CD8-positive, alpha-beta memory T cell (primary cell): ENCODE results near the gene PRKG1. TPM values are rescaled to one million over a fixed set of nuclear protein-coding genes. Genes with fewer than 3 reads are reported as not detected.
"Not testable (repeated sequence)": the region's sequence is repeated elsewhere in the genome, so short reads cannot be mapped to it uniquely, and the experiment has no call there.

Experiments
- CTCF ChIA-PET: fragments of 350-600 bp; sonication (Branson Sonifier 250); formaldehyde crosslinking; loops from one replicate; lab custom pipeline; 2021; ENCODE audit warnings: antibody characterized with exemption; lab: Charles Lee
- POLR2A ChIA-PET: fragments of 350-600 bp; sonication (Branson Sonifier 250); formaldehyde crosslinking; loops from one replicate; lab custom pipeline; 2021; ENCODE audit warnings: antibody characterized with exemption; lab: Charles Lee
- DNase-seq, 5 donors: peaks; one replicate each; pipeline versions ENCODE4 v3.0.0 to v3.0.0-alpha.2; 2020 to 2022; ENCODE audit warnings: mixed read lengths in 1 of 5
- H3K27ac ChIP-seq: one replicate; pipeline ENCODE4 v1.7.0; 2013; ENCODE audit warnings: low read depth, mild to moderate bottlenecking, low read length, moderate library complexity
- H3K27me3 ChIP-seq: 2 replicates; pipeline ENCODE4 v1.7.0; 2013; ENCODE audit warnings: low read length, mild to moderate bottlenecking; ENCODE audit not compliant: insufficient read depth, poor library complexity, severe bottlenecking
- H3K36me3 ChIP-seq: 2 replicates; pipeline ENCODE4 v1.7.0; 2013; ENCODE audit warnings: mild to moderate bottlenecking, low read length, moderate library complexity; ENCODE audit not compliant: insufficient read depth
- H3K4me1 ChIP-seq: 2 replicates; pipeline ENCODE4 v1.7.0; 2013; ENCODE audit warnings: mild to moderate bottlenecking, low read length, moderate library complexity; ENCODE audit not compliant: insufficient read depth
- H3K4me3 ChIP-seq: 2 replicates; pipeline ENCODE4 v1.7.0; 2013; ENCODE audit warnings: mild to moderate bottlenecking, low read length
- H3K9me3 ChIP-seq: 2 replicates; pipeline ENCODE4 v1.7.0; 2013; ENCODE audit warnings: mild to moderate bottlenecking, low read length
- H3K27ac Mint-ChIP-seq, 8 donors: one replicate each; pipeline ENCODE4 v1.8.0; 2020 to 2021; ENCODE audit warnings: mixed read lengths in 8 of 8, mild to moderate bottlenecking in 6 of 8, inconsistent platforms in 3 of 8, moderate library complexity in 3 of 8
- H3K27me3 Mint-ChIP-seq, 2 donors: one replicate each; pipeline ENCODE4 v1.8.0; 2020 to 2021; ENCODE audit warnings: mixed read lengths in 2 of 2, mild to moderate bottlenecking in 1 of 2, moderate library complexity in 1 of 2
- H3K36me3 Mint-ChIP-seq, 3 donors: one replicate each; pipeline ENCODE4 v1.8.0; 2020 to 2021; ENCODE audit warnings: mixed read lengths in 3 of 3, inconsistent platforms in 1 of 3, mild to moderate bottlenecking in 1 of 3
- H3K4me1 Mint-ChIP-seq, 3 donors: one replicate each; pipeline ENCODE4 v1.8.0; 2020 to 2021; ENCODE audit warnings: mixed read lengths in 3 of 3, inconsistent platforms in 1 of 3, mild to moderate bottlenecking in 1 of 3
- H3K4me3 Mint-ChIP-seq, 7 donors: one replicate each; pipeline ENCODE4 v1.8.0; 2020 to 2021; ENCODE audit warnings: mixed read lengths in 7 of 7, mild to moderate bottlenecking in 6 of 7, moderate library complexity in 4 of 7, inconsistent platforms in 2 of 7
- H3K9me3 Mint-ChIP-seq, 5 donors: one replicate each; pipeline ENCODE4 v1.8.0; 2020 to 2022; ENCODE audit warnings: mixed read lengths in 5 of 5, mild to moderate bottlenecking in 3 of 5, moderate library complexity in 2 of 5, inconsistent platforms in 1 of 5
- polyA plus RNA-seq: library from polyadenylated mRNA; unstranded; fragments of 300-500 nt; fragmentation: Illumina TruSeq; gene quantifications from one replicate; pipeline ENCODE4 v1.2.3, GENCODE V29; 2021
- total RNA-seq, 2 experiments: library from RNA; stranded (reverse); gene quantifications; one replicate each; pipeline ENCODE4 v1.2.3, GENCODE V29; 2021

Gene PRKG1
- total and polyA plus RNA-seq, 3 experiments from 2014 or later: not detected

DNA sequence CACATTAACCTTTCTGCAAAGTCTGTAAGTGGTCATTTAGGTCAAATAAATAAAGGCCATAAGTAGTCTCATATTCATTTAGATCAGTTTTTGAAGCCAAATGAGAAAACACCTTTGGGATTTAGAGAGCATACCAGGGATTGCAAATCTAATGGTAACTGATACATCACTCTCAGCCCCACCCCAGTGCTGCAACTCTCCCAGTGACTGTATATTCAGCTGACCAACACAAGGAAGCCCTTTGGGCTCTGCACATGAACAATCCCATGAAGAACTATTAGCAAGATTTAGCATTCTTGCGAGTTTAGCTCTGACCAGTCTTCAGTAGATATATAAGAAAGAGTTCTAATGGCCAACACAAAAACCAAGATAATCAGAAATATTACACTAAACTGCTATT is 372.8 kb downstream of the PRKG1 start:
- H3K4me1 ChIP-seq: no peaks in the 10 kb centered on the region
- ChIA-PET POLR2A (no interaction called here), CTCF (no interaction called here)
- H3K36me3 Mint-ChIP-seq: no peaks in the 10 kb centered on the region
- H3K27me3 ChIP-seq: no peaks in the 10 kb centered on the region
- no peak overlapping the region for H3K4me3 Mint-ChIP-seq
- DNase-seq: no peak
- no peaks in the 10 kb centered on the region for H3K27me3 Mint-ChIP-seq
- peaks cover 0 to 3% (median 0%) of the 10 kb centered on the region in 5 donors for H3K9me3 Mint-ChIP-seq
- H3K36me3 ChIP-seq: no peaks in the 10 kb centered on the region
- no peaks in the 10 kb centered on the region for H3K9me3 ChIP-seq
- H3K27ac ChIP-seq: no peak overlapping the region
- no peak overlapping the region for H3K4me3 ChIP-seq
- H3K27ac Mint-ChIP-seq: no peak overlapping the region
- H3K4me1 Mint-ChIP-seq: no peaks in the 10 kb centered on the region

- H3K4me3 ChIP-seq, DNase-seq, H3K27me3 ChIP-seq, H3K4me1 ChIP-seq, POLR2A ChIA-PET, H3K36me3 Mint-ChIP-seq, H3K4me3 Mint-ChIP-seq, H3K27ac Mint-ChIP-seq, CTCF ChIA-PET, H3K27me3 Mint-ChIP-seq, H3K4me1 Mint-ChIP-seq, H3K9me3 ChIP-seq, H3K27ac ChIP-seq, H3K36me3 ChIP-seq: not testable (repeated sequence)
- H3K9me3 Mint-ChIP-seq: peaks cover 3 to 11% (median 5%) of the 10 kb centered on the region in 5 donors
Observed at GRCh38 chr10:51455762-51456161, 381.5 kb downstream of the PRKG1 start.

- H3K36me3 Mint-ChIP-seq: no peaks in the 10 kb centered on the region
- H3K4me1 ChIP-seq: no peaks in the 10 kb centered on the region
- H3K9me3 Mint-ChIP-seq: peaks cover 2 to 9% (median 4%) of the 10 kb centered on the region in 5 donors
- H3K27ac ChIP-seq: no peak overlapping the region
- H3K4me1 Mint-ChIP-seq: no peaks in the 10 kb centered on the region
- H3K9me3 ChIP-seq: no peaks in the 10 kb centered on the region
- H3K4me3 Mint-ChIP-seq: no peak overlapping the region
- H3K36me3 ChIP-seq: no peaks in the 10 kb centered on the region
- no peak overlapping the region for H3K4me3 ChIP-seq
- DNase-seq: no peak
- no peak overlapping the region for H3K27ac Mint-ChIP-seq
- no peaks in the 10 kb centered on the region for H3K27me3 ChIP-seq
- CTCF ChIA-PET: no interaction called here
- H3K27me3 Mint-ChIP-seq: peaks cover 0 to 1% of the 10 kb centered on the region in 2 donors
- POLR2A ChIA-PET: no interaction called here
Observed at GRCh38 chr10:51459476-51459875, 385.2 kb downstream of the PRKG1 start.

DNA sequence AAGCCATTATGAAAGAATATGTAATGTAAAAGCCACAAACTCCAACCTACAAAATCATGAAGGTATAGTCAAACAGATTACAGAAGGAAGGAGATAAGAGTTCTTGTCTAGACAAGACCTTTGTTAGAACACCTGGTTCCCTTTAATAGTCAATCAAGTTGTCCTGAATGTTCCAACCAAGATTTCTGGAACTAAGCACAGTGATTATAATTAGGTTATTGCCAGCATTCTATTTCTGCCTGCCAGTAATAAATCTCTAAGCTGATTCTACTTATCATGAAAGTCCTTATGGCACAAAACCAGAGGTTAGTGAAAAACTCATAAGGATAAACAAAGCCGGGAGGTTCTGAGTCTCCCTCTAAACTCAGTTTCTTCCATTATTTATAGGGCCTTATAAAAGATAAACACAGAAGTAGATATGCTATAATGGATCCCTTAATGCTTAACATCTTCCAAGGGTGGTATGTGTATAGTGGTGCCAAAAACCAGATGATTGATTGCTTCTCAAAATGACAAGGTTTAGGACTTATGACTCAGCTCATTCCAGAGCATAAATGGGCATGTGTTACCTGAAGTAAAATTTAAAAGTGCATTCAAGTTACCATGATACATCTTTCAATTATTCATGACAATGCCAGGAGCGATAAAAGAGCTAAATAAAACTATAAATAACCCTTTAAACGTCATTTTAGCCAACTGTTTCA is 387.9 kb downstream of the PRKG1 start:
- H3K4me3 Mint-ChIP-seq: no peak overlapping the region
- peaks cover 0 to 1% (median 0%) of the 10 kb centered on the region in 5 donors for H3K9me3 Mint-ChIP-seq
- ChIA-PET POLR2A (no interaction called here), CTCF (no interaction called here)
- peaks cover 0 to 1% of the 10 kb centered on the region in 2 donors for H3K27me3 Mint-ChIP-seq
- H3K27ac Mint-ChIP-seq: no peak overlapping the region
- Histone ChIP-seq H3K4me1 (no peaks in the 10 kb centered on the region), H3K27ac (no peak overlapping the region), H3K36me3 (no peaks in the 10 kb centered on the region), H3K27me3 (no peaks in the 10 kb centered on the region), H3K9me3 (no peaks in the 10 kb centered on the region), H3K4me3 (no peak overlapping the region)
- DNase-seq: no peak
- no peaks in the 10 kb centered on the region for H3K36me3 Mint-ChIP-seq
- H3K4me1 Mint-ChIP-seq: no peaks in the 10 kb centered on the region

DNA sequence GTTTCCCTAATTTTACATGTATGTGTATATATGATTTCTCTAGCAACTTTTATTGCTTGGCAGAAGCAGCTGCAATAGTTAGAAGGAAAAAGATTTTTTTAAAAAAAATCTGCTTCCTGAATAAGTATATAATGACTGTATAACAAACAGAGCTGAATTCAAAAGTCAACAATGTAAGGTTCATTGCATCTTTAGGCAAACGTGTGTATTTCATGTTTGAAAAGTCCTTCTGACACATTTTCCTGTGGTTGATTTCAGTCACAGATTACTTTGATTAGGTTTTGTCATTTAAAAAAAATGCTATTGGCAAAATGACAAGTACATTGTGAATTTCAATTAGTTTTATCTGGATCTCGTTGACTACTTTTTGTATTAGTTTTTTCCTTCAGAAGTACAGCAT is 394.1 kb downstream of the PRKG1 start:
- ChIA-PET POLR2A (no interaction called here), CTCF (no interaction called here)
- Histone ChIP-seq H3K4me3 (no peak overlapping the region), H3K4me1 (no peaks in the 10 kb centered on the region), H3K36me3 (no peaks in the 10 kb centered on the region), H3K27ac (no peak overlapping the region), H3K9me3 (no peaks in the 10 kb centered on the region), H3K27me3 (no peaks in the 10 kb centered on the region)
- Mint-ChIP-seq H3K36me3 (no peaks in the 10 kb centered on the region), H3K27ac (no peak overlapping the region), H3K9me3 (no peaks in the 10 kb centered on the region), H3K27me3 (peaks cover 0 to 4% of the 10 kb centered on the region in 2 donors), H3K4me1 (no peaks in the 10 kb centered on the region), H3K4me3 (no peak overlapping the region)
- DNase-seq: no peak

DNA sequence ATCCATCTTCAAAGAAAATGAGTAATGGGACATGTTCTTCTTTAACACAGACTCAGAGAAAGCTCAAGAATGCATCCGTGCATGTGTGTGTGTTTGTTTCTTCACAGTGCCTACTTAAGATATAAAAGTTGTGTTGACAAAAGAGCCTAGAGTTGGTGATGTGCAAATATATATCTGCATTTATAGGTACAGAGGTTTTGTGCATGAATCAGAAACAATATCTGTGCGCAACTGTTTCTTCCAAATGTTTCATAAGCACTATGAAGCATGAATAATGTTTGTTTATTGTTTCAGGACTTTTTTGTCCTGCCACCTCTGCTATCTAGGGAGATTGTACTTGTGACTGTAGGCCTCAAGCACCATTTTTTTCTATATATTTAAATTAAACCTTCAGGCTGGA is 395.4 kb downstream of the PRKG1 start:
- no peaks in the 10 kb centered on the region for H3K9me3 Mint-ChIP-seq
- POLR2A ChIA-PET: no interaction called here
- Histone ChIP-seq H3K36me3 (no peaks in the 10 kb centered on the region), H3K27me3 (no peaks in the 10 kb centered on the region), H3K27ac (no peak overlapping the region), H3K4me3 (no peak overlapping the region), H3K9me3 (no peaks in the 10 kb centered on the region), H3K4me1 (no peaks in the 10 kb centered on the region)
- CTCF ChIA-PET: no interaction called here
- no peaks in the 10 kb centered on the region for H3K36me3 Mint-ChIP-seq
- DNase-seq: no peak
- H3K27ac Mint-ChIP-seq: no peak overlapping the region
- no peak overlapping the region for H3K4me3 Mint-ChIP-seq
- H3K4me1 Mint-ChIP-seq: no peaks in the 10 kb centered on the region
- H3K27me3 Mint-ChIP-seq: peaks cover 0 to 4% of the 10 kb centered on the region in 2 donors

- Histone ChIP-seq H3K9me3 (no peaks in the 10 kb centered on the region), H3K4me1 (no peaks in the 10 kb centered on the region), H3K27me3 (no peaks in the 10 kb centered on the region), H3K27ac (no peak overlapping the region), H3K36me3 (no peaks in the 10 kb centered on the region), H3K4me3 (no peak overlapping the region)
- no peaks in the 10 kb centered on the region for H3K9me3 Mint-ChIP-seq
- no peak overlapping the region for H3K27ac Mint-ChIP-seq
- peaks cover 0 to 4% of the 10 kb centered on the region in 2 donors for H3K27me3 Mint-ChIP-seq
- H3K4me3 Mint-ChIP-seq: no peak overlapping the region
- no peak for DNase-seq
- ChIA-PET POLR2A (no interaction called here), CTCF (no interaction called here)
- H3K4me1 Mint-ChIP-seq: no peaks in the 10 kb centered on the region
- no peaks in the 10 kb centered on the region for H3K36me3 Mint-ChIP-seq
Observed at GRCh38 chr10:51471271-51471670, 397.0 kb downstream of the PRKG1 start.

DNA sequence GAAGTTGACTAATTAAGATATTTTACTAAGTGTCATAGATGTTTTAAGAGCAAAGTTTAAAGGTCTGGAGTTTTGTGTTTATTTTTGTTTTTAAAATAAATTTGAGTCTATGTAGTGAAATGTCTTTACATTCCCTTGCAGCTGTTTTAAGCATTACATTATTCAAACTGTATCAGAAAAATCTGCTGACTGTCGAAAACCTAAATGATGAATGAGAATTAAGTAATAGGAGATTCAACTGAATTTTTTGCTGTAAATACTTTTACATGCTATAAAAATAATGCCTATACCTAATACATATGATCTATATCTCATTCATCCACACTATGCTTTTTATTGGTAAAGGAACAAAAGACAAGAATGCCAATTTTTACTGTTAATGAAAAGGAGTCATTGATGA is 397.9 kb downstream of the PRKG1 start:
- H3K27ac Mint-ChIP-seq: no peak overlapping the region
- Histone ChIP-seq H3K9me3 (no peaks in the 10 kb centered on the region), H3K36me3 (no peaks in the 10 kb centered on the region), H3K4me1 (no peaks in the 10 kb centered on the region), H3K27me3 (no peaks in the 10 kb centered on the region), H3K27ac (no peak overlapping the region), H3K4me3 (no peak overlapping the region)
- no peak overlapping the region for H3K4me3 Mint-ChIP-seq
- H3K27me3 Mint-ChIP-seq: peaks cover 0 to 4% of the 10 kb centered on the region in 2 donors
- ChIA-PET POLR2A (no interaction called here), CTCF (no interaction called here)
- H3K36me3 Mint-ChIP-seq: no peaks in the 10 kb centered on the region
- DNase-seq: no peak
- no peaks in the 10 kb centered on the region for H3K9me3 Mint-ChIP-seq
- no peaks in the 10 kb centered on the region for H3K4me1 Mint-ChIP-seq
